NAMALWA (cell line): ENCODE results near the gene LLGL1.
A peak's percentile ranks its signal among the peaks of the same experiment; 100 is the strongest.
"Not testable (repeated sequence)": the region's sequence is repeated elsewhere in the genome, so short reads cannot be mapped to it uniquely, and the experiment has no call there.

Source experiments
- DNase-seq: peaks from one replicate; pipeline ENCODE4 v3.0.0-alpha.2; 2015; ENCODE audit warnings: low spot score

The LLGL1 gene

DNA sequence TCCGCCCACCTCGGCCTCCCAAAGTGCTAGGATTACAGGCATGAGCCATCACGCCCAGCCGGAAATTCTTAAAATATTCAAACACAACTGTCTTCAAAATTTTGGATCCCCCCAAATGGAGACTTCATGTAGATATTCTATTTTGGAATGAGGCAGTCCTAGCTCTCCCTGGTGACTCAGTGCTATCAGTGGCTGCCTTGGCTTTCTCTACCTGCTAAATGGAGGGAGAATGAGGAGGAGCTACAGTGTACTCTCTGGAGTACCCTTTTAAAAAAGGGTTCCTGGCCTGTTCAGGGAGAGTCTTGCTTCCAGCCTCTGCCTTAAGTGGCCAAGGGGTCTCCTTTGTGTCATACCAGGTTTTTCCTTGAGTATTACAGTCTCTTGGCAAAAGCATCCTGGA, 31.0 kb upstream of the LLGL1 start:
- no peak for DNase-seq

- DNase-seq: no peak
Observed at GRCh38 chr17:18194804-18195203, 30.6 kb upstream of the LLGL1 start.

DNA sequence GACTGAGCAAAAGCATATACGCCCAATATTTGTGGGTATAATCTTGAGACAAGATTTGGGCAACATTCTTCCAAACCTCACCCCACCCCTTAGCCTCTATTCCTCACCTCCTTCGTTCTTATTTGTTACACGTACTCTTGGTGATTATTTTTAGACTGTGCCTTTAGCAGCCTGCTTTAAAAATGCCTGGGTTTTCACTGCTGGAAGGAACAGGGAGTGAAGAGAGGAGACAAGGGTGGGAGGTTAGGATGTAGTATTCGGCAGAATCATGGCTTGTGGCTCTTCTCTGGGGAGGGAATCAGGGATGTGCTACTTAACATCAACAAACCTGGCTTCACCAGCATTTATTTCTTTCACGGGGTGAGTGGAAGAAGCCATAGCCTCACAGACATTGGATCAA, 30.2 kb upstream of the LLGL1 start:
- DNase-seq: no peak

DNA sequence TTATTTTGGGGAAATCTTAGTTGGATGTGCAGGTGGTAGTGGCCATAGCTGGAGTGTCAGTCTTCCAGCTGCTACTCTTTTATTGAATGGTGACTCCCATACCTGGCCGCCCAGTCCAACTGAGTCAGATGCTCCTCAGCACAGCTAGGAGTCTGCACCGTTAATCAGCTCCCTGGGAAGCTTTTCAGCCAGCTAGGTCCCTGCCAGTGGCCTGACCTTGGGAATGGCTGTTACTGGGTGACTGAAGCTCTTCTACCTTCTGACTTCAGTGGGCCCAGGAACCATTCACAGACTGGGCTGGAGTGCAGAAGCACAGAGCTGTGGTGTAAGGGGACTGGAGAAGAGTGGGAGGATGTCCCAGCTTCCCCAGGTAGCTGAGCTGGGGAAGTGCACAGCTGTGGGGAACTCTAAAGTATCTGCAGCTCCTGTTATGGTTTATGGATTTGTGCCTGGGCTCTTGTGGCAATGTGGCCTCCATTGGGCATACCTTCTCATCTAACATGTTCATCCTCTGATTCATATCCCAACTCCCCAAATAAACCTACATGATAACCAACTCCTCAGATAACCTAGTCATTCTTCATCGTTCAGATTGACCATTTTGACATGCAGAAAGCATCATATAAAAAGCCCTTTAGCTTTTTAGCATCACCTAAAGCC, 27.8 kb upstream of the LLGL1 start:
- no peak for DNase-seq

DNA sequence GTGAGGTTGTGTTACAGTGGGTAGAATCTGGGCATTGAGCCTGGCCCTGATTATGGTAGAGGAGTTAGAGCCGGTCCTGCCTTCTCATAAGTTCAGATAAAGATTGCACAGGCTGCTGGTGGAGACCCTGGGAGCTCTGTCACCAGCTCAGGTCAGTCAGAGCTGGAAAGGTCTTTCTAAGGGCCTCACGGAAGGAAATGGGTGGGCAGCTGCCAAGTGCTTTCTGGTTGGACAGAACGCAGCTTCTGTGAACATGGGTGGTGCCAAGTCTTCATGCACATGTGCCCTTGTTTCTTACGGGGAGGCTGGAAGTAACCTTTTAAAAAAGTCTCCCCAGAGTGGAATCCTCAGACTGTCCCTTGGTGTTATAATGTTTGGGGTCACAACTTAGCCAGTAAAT, 26.9 kb upstream of the LLGL1 start:
- no peak for DNase-seq

- DNase-seq: no peak
Observed at GRCh38 chr17:18201108-18201507, 24.3 kb upstream of the LLGL1 start.

DNA sequence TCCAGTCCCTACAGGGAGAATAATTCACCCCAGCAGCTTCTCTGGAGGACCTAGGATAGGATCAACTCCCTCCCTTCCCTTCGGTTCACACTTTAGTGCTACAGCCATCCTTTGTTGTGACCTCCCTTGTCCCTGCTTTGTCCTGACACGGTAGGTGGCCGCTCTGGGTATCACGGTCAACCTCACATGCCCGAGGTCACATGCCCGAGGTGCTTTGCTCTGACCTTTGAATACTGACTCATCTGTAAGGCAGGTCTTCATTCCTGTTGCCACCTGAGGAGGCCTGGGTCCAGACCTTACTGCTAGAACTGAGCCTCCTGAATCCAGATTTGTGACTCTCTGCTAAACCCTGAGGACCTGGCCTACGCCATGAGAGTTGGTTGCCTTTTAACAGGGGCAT, 22.1 kb upstream of the LLGL1 start:
- DNase-seq: no peak

GRCh38 chr17:18205861-18206260, 19.6 kb upstream of the LLGL1 start:
- no peak for DNase-seq

DNA sequence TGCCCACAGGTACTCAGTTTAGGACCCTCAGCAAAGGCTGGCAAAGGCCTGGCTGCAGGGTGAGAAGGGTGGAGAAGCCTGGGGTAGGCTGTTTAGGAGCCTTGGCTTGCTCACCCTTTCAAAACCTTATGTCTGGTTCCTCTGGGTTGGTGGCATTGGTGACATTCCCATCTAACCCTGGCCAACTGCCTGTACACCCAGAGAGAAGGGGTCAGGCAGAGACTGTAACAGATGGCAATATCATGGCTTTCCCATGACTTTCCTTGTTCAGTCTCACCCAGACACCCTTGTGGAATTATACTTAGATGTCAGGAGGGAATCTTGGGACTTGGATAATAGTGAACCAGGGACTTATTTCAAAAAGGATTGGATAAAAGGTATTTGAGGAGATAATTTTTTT, 18.5 kb upstream of the LLGL1 start:
- no peak for DNase-seq

DNA sequence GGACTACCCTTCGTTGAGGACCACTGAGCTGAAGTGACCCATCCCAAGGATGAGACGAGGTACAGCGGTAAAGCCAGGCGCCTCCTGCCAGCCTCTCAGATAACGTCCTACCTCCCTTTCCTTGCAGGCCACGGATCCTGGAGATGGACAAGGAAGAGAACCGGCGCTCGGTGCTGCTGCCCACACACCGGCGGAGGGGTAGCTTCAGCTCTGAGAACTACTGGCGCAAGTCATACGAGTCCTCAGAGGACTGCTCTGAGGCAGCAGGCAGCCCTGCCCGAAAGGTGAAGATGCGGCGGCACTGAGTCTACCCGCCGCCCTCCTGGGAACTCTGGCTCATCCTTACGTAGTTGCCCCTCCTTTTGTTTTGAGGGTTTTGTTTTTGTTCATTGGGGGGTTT, 17.3 kb upstream of the LLGL1 start:
- no peak for DNase-seq

GRCh38 chr17:18213666-18214270, 11.7 kb upstream of the LLGL1 start:
- no peak for DNase-seq

DNA sequence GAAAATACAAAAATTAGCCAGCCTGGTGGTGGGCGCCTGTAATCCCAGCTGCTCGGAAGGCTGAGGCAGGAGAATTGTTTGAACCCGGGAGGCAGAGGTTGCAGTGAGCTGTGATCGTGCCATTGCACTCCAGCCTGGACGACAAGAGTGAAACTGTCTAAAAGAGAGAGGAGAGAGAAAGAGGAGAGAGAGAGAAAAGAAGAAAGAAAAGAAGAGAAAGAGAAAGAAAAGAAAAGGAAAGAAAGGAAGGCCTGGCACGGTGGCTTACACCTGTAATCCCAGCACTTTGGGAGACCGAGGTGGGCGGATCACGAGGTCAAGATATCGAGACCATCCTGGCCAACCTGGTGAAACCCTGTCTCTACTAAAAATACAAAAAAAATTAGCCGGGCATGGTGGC, 8.5 kb upstream of the LLGL1 start:
- DNase-seq: not testable (repeated sequence)

GRCh38 chr17:18217412-18218015, 7.9 kb upstream of the LLGL1 start:
- peak; percentile 70 for DNase-seq

GRCh38 chr17:18218756-18219415, 6.5 kb upstream of the LLGL1 start:
- no peak for DNase-seq

- no peak for DNase-seq
Observed at GRCh38 chr17:18224053-18224386, 1.4 kb upstream of the LLGL1 start.

- no peak for DNase-seq
Observed at GRCh38 chr17:18224387-18225120, 881 bp upstream of the LLGL1 start.

DNA sequence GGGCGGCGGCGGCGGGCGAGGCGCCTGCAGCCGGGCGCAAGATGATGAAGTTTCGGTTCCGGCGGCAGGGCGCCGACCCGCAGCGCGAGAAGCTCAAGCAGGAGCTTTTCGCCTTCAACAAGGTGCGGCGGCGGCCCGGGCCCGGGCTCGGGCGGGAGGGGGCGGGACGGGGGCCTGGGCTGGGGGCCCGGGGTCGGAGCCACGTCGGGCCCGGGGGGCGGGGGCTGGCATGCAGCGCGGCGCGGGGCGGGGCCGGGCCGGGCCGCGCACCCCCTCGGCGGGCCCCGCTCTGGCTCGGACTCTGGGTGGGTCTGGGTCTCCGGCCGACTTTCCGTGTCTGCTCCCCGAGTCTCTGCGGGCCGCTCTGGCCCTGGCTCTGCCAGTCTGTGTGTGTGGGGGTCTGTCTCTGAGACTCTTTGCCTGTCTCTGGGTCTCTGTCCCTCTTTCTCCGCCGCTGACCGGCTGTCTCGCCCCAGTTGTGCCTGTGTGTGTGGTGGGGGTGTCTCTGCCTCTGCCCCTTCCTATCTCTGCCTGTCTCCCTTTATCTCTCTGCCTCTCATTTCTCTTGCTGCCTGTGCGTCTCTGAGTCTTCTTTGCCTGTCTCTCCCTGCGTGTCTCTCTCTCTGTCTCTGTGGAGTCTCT, 328 bp downstream of the LLGL1 start:
- DNase-seq: no peak

GRCh38 chr17:18226284-18226945, 980 bp downstream of the LLGL1 start:
- DNase-seq: no peak

- DNase-seq: no peak
Observed at GRCh38 chr17:18227635-18228034, 2.2 kb downstream of the LLGL1 start.

DNA sequence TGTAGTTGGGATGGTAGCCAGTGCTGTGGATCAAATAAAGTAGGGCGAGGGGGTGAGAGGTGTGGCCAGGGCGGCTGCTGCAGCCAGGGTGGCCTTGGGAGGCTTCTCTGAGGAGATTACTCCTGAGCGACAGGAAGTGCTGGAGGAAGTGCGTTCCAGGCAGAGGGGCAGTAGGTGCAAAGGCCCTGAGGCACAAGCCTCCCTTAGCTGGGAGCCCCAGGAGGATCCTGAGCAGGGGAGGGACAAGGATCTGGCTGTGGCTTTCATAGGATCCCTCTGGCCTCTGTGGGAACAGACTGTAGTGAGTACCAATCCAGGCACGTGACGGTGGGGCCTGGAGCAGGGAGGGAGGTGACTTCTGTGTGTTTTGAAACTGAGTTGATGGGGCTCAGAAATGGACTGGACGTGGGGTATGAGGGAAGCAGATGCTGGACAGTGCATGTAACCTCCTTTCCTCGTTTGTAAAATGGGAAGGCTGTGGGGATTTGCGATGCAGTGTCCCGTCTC, 2.8 kb downstream of the LLGL1 start:
- DNase-seq: no peak

- no peak for DNase-seq
Observed at GRCh38 chr17:18229254-18229653, 3.8 kb downstream of the LLGL1 start.
